HCT116 (cell line): ENCODE data around the gene TMEM234.
A peak's percentile ranks its signal among the peaks of the same experiment; 100 is the strongest.

Source experiments
- CTCF ChIP-seq, 3 experiments: fragments of 200-600 bp in 1 of 3; sonication (generic) in 1 of 3; IDR thresholded peaks in 2 of 3; conservative IDR thresholded peaks in 1 of 3; 2 replicates each; pipeline ENCODE4 v1.5.1; 2012 to 2017; ENCODE audit warnings: low read depth in 2 of 3, low read length in 2 of 3, antibody characterized with exemption in 1 of 3, borderline replicate concordance in 1 of 3, control low read depth in 1 of 3, mild to moderate bottlenecking in 1 of 3, mixed read lengths in 1 of 3, mixed run types in 1 of 3, moderate library complexity in 1 of 3; ENCODE audit not compliant: insufficient read depth in 1 of 3
- EGR1 ChIP-seq: IDR thresholded peaks from 2 replicates; pipeline ENCODE4 v1.6.1; 2012; ENCODE audit warnings: low read depth
- EZH2 ChIP-seq: fragments of 200-600 bp; sonication (generic); IDR thresholded peaks from 2 replicates; pipeline ENCODE4 v1.6.1; 2017; ENCODE audit warnings: antibody characterized with exemption, mixed run types
- EZH2phosphoT487 ChIP-seq: fragments of 200-600 bp; IDR thresholded peaks from 2 replicates; pipeline ENCODE4 v1.6.1; 2018; ENCODE audit warnings: antibody characterized with exemption, borderline replicate concordance
- JUND ChIP-seq: IDR thresholded peaks from 2 replicates; pipeline ENCODE4 v1.6.1; 2012
- POLR2A ChIP-seq: IDR thresholded peaks from 2 replicates; pipeline ENCODE4 v1.7.0; 2011; ENCODE audit warnings: borderline replicate concordance; ENCODE audit not compliant: insufficient read depth, insufficient read length; ENCODE audit errors: extremely low read depth
- RAD21 ChIP-seq: IDR thresholded peaks from 2 replicates; pipeline ENCODE4 v1.6.1; 2012; ENCODE audit warnings: low read depth, mild to moderate bottlenecking
- REST ChIP-seq: IDR thresholded peaks from 2 replicates; pipeline ENCODE4 v1.6.1; 2012; ENCODE audit warnings: low read depth
- SIN3A ChIP-seq: IDR thresholded peaks from 2 replicates; pipeline ENCODE4 v1.6.1; 2012; ENCODE audit warnings: low read depth
- TCF7L2 ChIP-seq: IDR thresholded peaks from 2 replicates; pipeline ENCODE4 v1.7.0; 2011; ENCODE audit warnings: borderline replicate concordance, inconsistent platforms; ENCODE audit not compliant: insufficient read depth, insufficient read length; ENCODE audit errors: extremely low read depth
- YY1 ChIP-seq: IDR thresholded peaks from 2 replicates; pipeline ENCODE4 v1.6.1; 2011; ENCODE audit warnings: low read length, low read depth, moderate library complexity, mild to moderate bottlenecking; ENCODE audit not compliant: insufficient replicate concordance; ENCODE audit errors: extremely low read depth
- ZBTB33 ChIP-seq: IDR thresholded peaks from 2 replicates; pipeline ENCODE4 v1.6.1; 2011; ENCODE audit warnings: mild to moderate bottlenecking, low read length, moderate library complexity; ENCODE audit not compliant: insufficient replicate concordance; ENCODE audit errors: extremely low read depth

GRCh38 chr1:32221980-32222755, at the start of gene TMEM234, which contains the start of gene EIF3I:
- peak; percentile 68 for TF ChIP-seq POLR2A
- no peak for TF ChIP-seq REST
- TF ChIP-seq YY1: peak; percentile 16
- TF ChIP-seq CTCF (IDR thresholded peaks at IDR 0.05 in 2 of 3, conservative IDR thresholded peaks at IDR 0.05 in 1 of 3; ENCODE audit: borderline replicate concordance in 1 of 3, insufficient read depth in 1 of 3, low read depth in 2 of 3, low read length in 2 of 3): no peak
- no peak for TF ChIP-seq TCF7L2
- TF ChIP-seq JUND: no peak
- no peak for TF ChIP-seq EZH2phosphoT487
- TF ChIP-seq ZBTB33: no peak
- no peak for TF ChIP-seq RAD21
- no peak for TF ChIP-seq EZH2
- TF ChIP-seq EGR1: peak; percentile 50
- TF ChIP-seq SIN3A: peak; percentile 57; the same call in 1 of the 2 replicates
